T-helper 22 cell (primary cell): Measurements from ENCODE around the gene YBX1.
"Not testable (repeated sequence)": the region's sequence is repeated elsewhere in the genome, so short reads cannot be mapped to it uniquely, and the experiment has no call there.

Source experiments
- DNase-seq: peaks from one replicate; pipeline ENCODE4 v3.0.0-alpha.2; 2020; ENCODE audit warnings: low read depth

Gene YBX1

GRCh38 chr1:42681741-42682483 lies at the start of gene YBX1:
Gene YBX1, plus strand, starts transcription at chr1:42682418. Its CDS starts 148 bp downstream, at chr1:42682566.
- peak; percentile 90 for DNase-seq

GRCh38 chr1:42639116-42639515 lies 43.1 kb upstream of the YBX1 start:
- no peak for DNase-seq

- no peak for DNase-seq
These were observed 36.2 kb upstream of the YBX1 start for GRCh38 chr1:42646056-42646455.

- DNase-seq, result no peak
These were observed 25.0 kb upstream of the YBX1 start for GRCh38 chr1:42657201-42657600.

- DNase-seq, result peak; percentile 91
These were observed 24.0 kb upstream of the YBX1 start, which contains the start of gene PPIH for GRCh38 chr1:42657981-42658876. Gene PPIH, plus strand, starts transcription at chr1:42658423. Its CDS starts 24 bp downstream, at chr1:42658447.

- no peak for DNase-seq
These were observed 23.3 kb upstream of the YBX1 start for GRCh38 chr1:42658877-42659337.

- DNase-seq, result no peak
These were observed 21.2 kb upstream of the YBX1 start for GRCh38 chr1:42660907-42661500.

- no peak for DNase-seq
These were observed 12.3 kb upstream of the YBX1 start for GRCh38 chr1:42669936-42670335.

- DNase-seq, result no peak
These were observed 11.8 kb upstream of the YBX1 start for GRCh38 chr1:42670425-42670824.

GRCh38 chr1:42674214-42674613 lies 8.0 kb upstream of the YBX1 start:
- no peak for DNase-seq

- DNase-seq, result no peak
These were observed 7.5 kb upstream of the YBX1 start for GRCh38 chr1:42674682-42675081.

- DNase-seq, result no peak
These were observed 6.8 kb upstream of the YBX1 start for GRCh38 chr1:42675467-42675866.

- no peak for DNase-seq
These were observed 5.6 kb upstream of the YBX1 start for GRCh38 chr1:42676534-42677087.

- DNase-seq, result no peak
These were observed 2.7 kb upstream of the YBX1 start for GRCh38 chr1:42679364-42679983.

- DNase-seq, result no peak
These were observed 2.2 kb upstream of the YBX1 start for GRCh38 chr1:42680055-42680454.

GRCh38 chr1:42680921-42681683 lies 1.1 kb upstream of the YBX1 start:
- no peak for DNase-seq

- not testable (repeated sequence) for DNase-seq
These were observed 193 bp downstream of the YBX1 start for GRCh38 chr1:42682484-42682738.

GRCh38 chr1:42682739-42683531 lies 717 bp downstream of the YBX1 start:
- DNase-seq, result peak; percentile 58

- DNase-seq, result no peak
These were observed 1.9 kb downstream of the YBX1 start for GRCh38 chr1:42684139-42684538.

- DNase-seq, result no peak
These were observed 4.2 kb downstream of the YBX1 start for GRCh38 chr1:42686418-42686817.
